GM12872 (cell line): ENCODE data around the gene GRK5.

Experiments used
- TF ChIP-seq, protein P1 (sequence below): IDR thresholded peaks from 3 replicates; pipeline ENCODE4 v1.5.1; 2011; ENCODE audit warnings: low read depth, mild to moderate bottlenecking, low read length, moderate library complexity; ENCODE audit not compliant: insufficient read depth

The GRK5 gene

DNA sequence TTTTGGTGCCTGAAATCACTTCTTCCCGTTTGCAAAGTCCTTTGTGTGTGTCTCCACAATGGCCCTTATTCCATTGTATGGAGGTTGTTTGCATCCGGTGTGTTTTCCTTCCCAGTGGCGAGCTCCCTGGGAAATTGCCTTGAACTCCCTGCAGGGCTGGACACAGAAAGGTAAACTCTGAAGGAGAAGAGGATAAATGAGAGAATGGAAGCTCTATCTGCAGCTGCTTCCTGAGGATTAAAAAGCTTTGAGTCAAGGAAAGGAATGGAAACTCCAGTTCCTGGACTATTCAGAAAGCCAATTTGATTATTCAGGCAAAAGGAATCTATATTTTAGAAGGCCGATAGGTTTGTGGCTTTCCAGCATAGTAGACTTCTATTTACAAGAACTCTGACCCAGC, 4.4 kb upstream of the GRK5 start:
- TF ChIP-seq, protein P1, sequence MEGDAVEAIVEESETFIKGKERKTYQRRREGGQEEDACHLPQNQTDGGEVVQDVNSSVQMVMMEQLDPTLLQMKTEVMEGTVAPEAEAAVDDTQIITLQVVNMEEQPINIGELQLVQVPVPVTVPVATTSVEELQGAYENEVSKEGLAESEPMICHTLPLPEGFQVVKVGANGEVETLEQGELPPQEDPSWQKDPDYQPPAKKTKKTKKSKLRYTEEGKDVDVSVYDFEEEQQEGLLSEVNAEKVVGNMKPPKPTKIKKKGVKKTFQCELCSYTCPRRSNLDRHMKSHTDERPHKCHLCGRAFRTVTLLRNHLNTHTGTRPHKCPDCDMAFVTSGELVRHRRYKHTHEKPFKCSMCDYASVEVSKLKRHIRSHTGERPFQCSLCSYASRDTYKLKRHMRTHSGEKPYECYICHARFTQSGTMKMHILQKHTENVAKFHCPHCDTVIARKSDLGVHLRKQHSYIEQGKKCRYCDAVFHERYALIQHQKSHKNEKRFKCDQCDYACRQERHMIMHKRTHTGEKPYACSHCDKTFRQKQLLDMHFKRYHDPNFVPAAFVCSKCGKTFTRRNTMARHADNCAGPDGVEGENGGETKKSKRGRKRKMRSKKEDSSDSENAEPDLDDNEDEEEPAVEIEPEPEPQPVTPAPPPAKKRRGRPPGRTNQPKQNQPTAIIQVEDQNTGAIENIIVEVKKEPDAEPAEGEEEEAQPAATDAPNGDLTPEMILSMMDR, result no peak

DNA sequence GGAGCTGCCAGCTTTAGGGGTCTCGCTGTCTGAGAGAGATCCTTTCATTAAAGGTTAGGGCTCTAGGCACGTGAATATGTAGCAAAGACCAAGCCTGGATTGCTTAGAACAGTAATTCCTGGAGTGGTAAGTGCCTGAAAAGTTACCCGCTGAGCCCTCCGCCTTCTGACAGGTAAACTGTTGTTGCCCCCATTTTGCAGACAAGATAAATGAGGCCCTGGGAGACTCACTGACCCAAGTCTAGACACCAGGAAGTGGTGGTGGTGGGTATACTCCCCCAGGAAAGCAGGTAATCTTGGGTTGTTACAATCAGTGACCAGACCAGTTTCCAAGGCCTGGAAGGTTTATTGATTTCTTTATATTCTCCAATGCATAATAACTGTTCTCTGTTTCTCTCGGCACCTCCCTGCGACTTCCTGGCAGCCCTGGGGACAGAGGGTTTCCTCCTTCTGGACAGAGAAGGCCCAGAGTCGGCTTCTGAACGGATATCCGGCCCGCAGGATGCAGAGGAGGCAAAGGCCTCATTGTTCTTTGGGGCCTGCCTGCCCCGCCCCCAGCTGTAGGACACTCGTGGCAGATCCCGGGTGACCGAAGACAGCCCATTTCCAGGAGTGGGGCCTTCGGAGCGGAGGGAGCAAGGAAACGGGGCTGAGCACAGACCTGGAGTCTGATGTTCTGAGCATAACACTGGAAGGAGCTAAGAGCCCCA, 1.3 kb upstream of the GRK5 start:
- TF ChIP-seq, protein P1, result no peak

- TF ChIP-seq, protein P1, result peak; percentile 70
Measured at GRCh38 chr10:119206603-119207365, 587 bp upstream of the GRK5 start.

DNA sequence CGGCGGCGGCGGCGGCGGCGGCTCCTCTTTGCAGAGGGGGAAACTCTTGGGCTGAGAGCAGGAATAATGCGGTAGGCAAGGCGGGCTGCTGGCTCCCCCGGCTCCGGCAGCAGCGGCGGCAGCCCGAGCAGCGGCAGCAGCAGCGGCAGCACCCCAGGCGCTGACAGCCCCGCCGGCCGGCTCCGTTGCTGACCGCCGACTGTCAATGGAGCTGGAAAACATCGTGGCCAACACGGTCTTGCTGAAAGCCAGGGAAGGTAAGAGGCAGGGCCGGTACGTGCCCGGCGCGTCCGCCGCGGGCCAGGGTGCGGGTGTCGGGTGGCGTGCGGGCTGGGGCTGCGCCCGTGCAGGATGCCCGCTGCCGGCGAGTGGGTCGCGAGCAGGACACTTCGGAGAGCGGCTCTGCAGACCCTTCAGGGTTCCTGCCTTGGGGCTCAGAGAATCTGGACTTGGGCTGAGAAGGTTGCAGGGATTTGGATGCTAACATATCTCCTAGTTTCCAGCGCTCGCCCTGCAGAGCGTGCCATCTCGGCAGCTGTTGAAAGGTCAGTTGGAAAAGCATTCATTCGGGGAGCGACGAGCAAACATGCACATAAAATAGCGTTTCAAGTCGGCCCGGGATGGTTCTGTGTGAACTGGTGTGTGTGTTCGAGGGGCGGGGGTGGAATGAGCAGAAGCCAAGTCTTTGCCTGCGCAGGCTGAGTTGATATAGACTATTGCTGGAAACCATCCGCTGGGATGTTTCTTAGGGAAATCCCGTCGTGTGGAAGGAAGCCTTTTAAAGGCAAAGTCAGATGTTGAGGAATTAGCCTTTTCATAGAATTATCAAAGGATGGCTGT, 562 bp downstream of the GRK5 start:
- TF ChIP-seq, protein P1, result no peak

- TF ChIP-seq, protein P1, result no peak
Measured at GRCh38 chr10:119208553-119208940, 1.2 kb downstream of the GRK5 start.

GRCh38 chr10:119209035-119209735, 1.8 kb downstream of the GRK5 start:
- TF ChIP-seq, protein P1, result peak; percentile 92
